Fibroblast of mammary gland (primary cell): Measurements from ENCODE around the gene TRIM26.

Experiments
- DNase-seq: peaks from one replicate; pipeline ENCODE4 v3.0.0-alpha.2; 2010; ENCODE audit warnings: low read depth
- H3K4me3 ChIP-seq: 2 replicates; pipeline ENCODE4 v1.5.1; 2011; ENCODE audit warnings: low read depth, mild to moderate bottlenecking, low read length, moderate library complexity; ENCODE audit not compliant: control insufficient read depth
- CTCF ChIP-seq: conservative IDR thresholded peaks from 2 replicates; pipeline ENCODE4 v1.5.1; 2011; ENCODE audit warnings: low read depth, low read length, inconsistent platforms; ENCODE audit not compliant: control insufficient read depth, insufficient read depth

TRIM26 gene

GRCh38 chr6:30198166-30199084, 14.8 kb downstream of the TRIM26 start:
- no peak overlapping the region for H3K4me3 ChIP-seq
- no peak for DNase-seq
- TF ChIP-seq CTCF = no peak

- no peak for TF ChIP-seq CTCF
- DNase-seq = no peak
- H3K4me3 ChIP-seq = no peak overlapping the region
Measured at GRCh38 chr6:30196376-30196775, 16.8 kb downstream of the TRIM26 start.

- no peak for DNase-seq
- TF ChIP-seq CTCF = no peak
- H3K4me3 ChIP-seq = no peak overlapping the region
Measured at GRCh38 chr6:30195951-30196350, 17.3 kb downstream of the TRIM26 start.

- no peak for TF ChIP-seq CTCF
- DNase-seq = peak; percentile 51
- H3K4me3 ChIP-seq = no peak overlapping the region
Measured at GRCh38 chr6:30194797-30195690, 18.2 kb downstream of the TRIM26 start.

- peak; percentile 19 for DNase-seq
- TF ChIP-seq CTCF = no peak
- H3K4me3 ChIP-seq = no peak overlapping the region
Measured at GRCh38 chr6:30192076-30192475, 21.1 kb downstream of the TRIM26 start.

- DNase-seq = no peak
- H3K4me3 ChIP-seq = no peak overlapping the region
- TF ChIP-seq CTCF = no peak
Measured at GRCh38 chr6:30188541-30188940, 24.7 kb downstream of the TRIM26 start.
